AG10803 (cell line): ENCODE measurements around the gene RBX1.

Experiments
- DNase-seq: peaks from one replicate; pipeline ENCODE4 v3.0.0; 2010; ENCODE audit warnings: low read depth
- H3K4me3 ChIP-seq: 2 replicates; pipeline ENCODE4 v1.5.1; 2011; ENCODE audit warnings: mild to moderate bottlenecking, low read length, control low read depth
- TF ChIP-seq, protein P1 (sequence below): conservative IDR thresholded peaks from 2 replicates; pipeline ENCODE4 v1.5.1; 2011; ENCODE audit warnings: mild to moderate bottlenecking, low read length, control low read depth, inconsistent platforms

Gene RBX1

DNA sequence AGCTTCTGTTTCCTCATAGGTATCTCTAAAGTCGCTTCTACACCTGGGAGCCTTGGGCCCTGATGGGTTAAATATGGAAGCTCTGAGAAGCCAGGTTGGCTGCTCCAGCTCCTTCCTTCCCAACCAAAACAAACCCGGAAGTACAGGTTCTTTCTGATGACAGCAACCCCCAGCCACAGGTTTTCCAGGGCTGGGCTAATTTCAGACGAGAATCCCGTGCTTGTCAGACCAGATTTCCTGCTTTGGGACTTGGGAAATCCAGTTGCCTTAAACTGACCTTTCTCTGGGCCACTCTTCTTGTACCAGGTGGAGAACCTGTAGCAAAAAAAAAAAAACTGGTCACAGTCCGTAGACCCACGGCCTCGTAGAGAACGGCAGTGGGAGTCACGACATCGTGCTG, 51.9 kb downstream of the RBX1 start:
- no peak for DNase-seq
- no peak overlapping the region for H3K4me3 ChIP-seq
- TF ChIP-seq, protein P1, sequence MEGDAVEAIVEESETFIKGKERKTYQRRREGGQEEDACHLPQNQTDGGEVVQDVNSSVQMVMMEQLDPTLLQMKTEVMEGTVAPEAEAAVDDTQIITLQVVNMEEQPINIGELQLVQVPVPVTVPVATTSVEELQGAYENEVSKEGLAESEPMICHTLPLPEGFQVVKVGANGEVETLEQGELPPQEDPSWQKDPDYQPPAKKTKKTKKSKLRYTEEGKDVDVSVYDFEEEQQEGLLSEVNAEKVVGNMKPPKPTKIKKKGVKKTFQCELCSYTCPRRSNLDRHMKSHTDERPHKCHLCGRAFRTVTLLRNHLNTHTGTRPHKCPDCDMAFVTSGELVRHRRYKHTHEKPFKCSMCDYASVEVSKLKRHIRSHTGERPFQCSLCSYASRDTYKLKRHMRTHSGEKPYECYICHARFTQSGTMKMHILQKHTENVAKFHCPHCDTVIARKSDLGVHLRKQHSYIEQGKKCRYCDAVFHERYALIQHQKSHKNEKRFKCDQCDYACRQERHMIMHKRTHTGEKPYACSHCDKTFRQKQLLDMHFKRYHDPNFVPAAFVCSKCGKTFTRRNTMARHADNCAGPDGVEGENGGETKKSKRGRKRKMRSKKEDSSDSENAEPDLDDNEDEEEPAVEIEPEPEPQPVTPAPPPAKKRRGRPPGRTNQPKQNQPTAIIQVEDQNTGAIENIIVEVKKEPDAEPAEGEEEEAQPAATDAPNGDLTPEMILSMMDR, result no peak

DNA sequence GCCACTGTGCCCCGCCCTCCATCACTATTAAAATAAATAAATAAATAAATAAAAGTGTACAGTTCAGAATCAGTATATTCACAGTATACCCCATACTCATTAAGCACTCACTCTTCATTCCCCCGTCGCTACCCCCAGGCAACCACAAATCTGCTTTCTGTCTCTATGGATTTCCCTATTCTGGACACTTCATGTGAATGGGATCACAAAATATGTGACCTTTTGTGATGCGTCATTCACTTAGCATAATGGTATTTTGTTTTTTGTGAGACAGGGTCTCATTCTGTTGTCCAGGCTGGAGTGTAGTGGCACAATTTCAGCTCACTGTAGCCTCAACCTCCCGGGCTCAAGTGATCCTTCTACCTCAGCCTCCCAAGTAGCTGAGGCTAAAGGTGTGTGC, 52.8 kb downstream of the RBX1 start:
- no peak for DNase-seq
- H3K4me3 ChIP-seq, result no peak overlapping the region
- TF ChIP-seq, protein P1, result no peak

DNA sequence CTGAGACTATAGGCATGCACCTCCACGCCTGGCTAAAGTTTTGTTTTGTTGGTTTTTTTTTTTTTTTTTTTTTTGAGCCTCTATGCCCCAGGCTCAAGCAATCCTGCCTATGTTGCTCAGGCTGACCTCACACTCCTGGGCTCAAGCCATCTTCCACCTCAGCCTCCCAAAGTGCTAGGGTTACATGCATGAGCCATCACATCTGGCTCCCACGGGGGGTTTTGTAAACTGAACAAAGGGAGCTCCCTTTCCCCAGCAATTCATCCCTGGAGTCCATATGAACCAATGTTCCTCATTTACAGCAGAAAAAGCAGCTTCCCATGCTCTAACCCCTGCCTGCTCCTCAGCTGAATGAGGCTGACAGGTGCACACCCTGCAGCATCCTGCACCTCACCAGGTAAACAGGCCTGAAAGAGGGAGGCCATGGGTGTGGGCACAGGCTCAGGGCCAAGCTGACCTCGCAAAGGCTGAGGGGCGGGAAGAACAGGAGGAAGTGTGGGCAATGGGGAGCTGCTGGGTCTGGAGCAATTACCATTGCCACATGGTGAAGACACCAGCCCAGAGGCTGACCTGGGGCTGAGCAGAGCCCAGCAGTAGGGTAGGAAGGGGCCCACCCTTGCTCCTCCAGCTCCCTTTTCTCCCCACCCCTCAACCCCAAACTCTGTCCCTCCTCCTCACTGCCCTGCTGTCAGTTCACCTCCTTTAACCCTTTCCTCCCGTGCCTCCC, 58.2 kb downstream of the RBX1 start:
- TF ChIP-seq, protein P1, result no peak
- H3K4me3 ChIP-seq, result no peak overlapping the region
- peak; percentile 73 for DNase-seq

DNA sequence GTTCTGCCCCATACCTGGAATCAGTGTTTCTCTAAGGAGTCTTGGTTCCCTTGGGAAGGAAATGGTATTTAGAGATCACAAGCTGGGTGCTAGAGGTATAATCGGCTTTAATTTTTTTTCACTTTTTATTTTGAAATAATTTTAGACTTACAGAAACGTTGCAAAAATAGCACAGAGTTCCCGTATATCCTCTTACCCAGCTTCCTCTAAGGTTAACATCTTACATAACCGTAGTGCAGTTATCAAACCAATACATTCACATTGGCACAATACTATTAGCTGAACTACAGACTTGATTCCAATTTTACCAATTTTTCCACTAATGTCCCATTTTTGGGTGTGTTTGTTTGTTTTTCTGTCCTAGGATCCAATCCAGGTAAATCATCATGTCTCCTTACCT, 63.8 kb downstream of the RBX1 start:
- no peak for DNase-seq
- TF ChIP-seq, protein P1, result no peak
- no peak overlapping the region for H3K4me3 ChIP-seq

DNA sequence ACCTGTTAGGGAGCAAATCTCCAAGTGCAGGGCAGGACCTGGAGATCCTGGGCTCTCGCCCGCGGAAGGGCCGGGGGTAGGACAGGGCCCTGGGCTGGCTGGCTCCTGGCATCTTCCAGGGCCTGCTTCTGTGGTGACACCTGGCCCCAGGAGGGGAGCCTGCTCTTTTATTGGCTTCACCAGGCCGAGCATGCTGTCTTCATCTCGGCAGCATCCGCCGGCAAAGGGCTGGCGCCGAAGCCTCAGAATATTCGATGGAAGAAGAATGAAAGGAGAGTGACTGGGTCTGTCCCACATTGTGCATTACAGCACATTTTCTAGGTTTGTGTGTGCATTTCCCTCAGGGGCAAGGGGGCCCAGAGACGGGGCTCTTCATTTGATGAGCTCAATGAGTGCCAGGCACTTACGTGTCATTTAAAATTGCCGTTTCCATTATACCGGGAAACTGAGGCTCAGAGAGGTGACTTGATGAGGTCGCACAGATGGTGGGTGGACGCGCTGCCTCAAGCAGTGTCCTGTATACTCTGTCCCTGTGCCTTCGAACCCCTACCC, 70.0 kb downstream of the RBX1 start:
- no peak for DNase-seq
- TF ChIP-seq, protein P1, result no peak
- peak overlapping the region; percentile 69 for H3K4me3 ChIP-seq

DNA sequence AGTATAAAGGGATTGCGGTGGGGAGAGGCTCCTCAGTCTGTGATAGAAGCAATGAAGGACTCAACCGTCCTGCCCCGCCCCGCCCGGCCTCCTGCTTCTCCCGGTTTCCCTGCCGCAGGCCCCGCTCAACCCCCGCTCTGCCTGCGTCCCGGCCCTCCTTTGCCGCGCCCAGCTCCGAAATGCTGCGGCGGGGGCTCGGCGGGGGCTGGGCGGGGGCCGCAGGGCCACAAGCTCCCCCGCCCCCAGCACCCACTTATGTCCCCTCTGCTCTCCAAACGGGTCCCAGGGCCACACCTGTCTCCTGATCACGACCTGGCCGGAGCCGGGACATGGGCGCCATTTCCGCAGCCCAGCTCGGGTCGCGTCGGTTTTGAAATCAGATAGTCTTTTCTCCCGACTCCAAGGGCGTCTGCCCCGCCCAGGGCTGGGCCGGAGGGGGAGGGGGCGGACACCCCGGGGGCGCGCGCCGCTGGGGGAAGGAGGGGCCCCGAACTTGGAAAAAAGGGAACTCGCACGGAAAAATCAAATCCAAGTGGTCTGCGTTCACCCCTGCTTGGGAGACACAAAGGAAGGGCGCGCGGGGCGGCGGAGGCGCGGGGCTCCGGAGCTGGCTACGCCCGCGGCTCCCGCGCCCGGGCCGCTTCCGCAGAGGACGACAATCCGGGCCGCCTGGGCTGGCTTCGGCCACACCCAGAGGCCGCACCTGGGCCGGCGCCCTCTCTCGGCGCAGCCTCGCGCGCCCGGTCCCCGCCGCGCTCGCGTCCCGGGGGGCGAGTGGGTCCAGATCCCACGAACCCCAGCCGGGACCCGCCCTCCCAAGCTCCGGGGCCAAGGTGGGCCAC, 70.7 kb downstream of the RBX1 start:
- TF ChIP-seq, protein P1, result no peak
- peak overlapping the region; percentile 69 for H3K4me3 ChIP-seq
- DNase-seq, result peak; percentile 61
